Effector memory CD4-positive, alpha-beta T cell (primary cell): Measurements from ENCODE around the gene ARID1A.

Source experiments
- DNase-seq, 3 donors: peaks; one replicate each; pipeline ENCODE4 v3.0.0-alpha.2; 2020
- H3K27ac ChIP-seq: 2 replicates; pipeline ENCODE4 v1.7.0; 2013; ENCODE audit warnings: mild to moderate bottlenecking, low read length, moderate library complexity; ENCODE audit not compliant: insufficient read depth, poor library complexity, severe bottlenecking
- H3K27me3 ChIP-seq: replicated peaks from 2 replicates; pipeline ENCODE4 v1.7.0; 2013; ENCODE audit warnings: mild to moderate bottlenecking, low read length; ENCODE audit not compliant: insufficient read depth, control insufficient read depth, poor library complexity, severe bottlenecking
- H3K36me3 ChIP-seq: 2 replicates; pipeline ENCODE4 v1.7.0; 2013; ENCODE audit warnings: mild to moderate bottlenecking, low read length, moderate library complexity; ENCODE audit not compliant: control insufficient read depth, insufficient read depth
- H3K4me1 ChIP-seq: 2 replicates; pipeline ENCODE4 v1.7.0; 2013; ENCODE audit warnings: low read length, mild to moderate bottlenecking; ENCODE audit not compliant: control insufficient read depth, insufficient read depth, poor library complexity, severe bottlenecking
- H3K4me3 ChIP-seq: 2 replicates; pipeline ENCODE4 v1.7.0; 2013; ENCODE audit warnings: low read length, low read depth, mild to moderate bottlenecking; ENCODE audit not compliant: insufficient read depth, poor library complexity, severe bottlenecking
- H3K9me3 ChIP-seq: 2 replicates; pipeline ENCODE4 v1.7.0; 2013; ENCODE audit warnings: mild to moderate bottlenecking, low read length, moderate library complexity; ENCODE audit not compliant: control insufficient read depth

Gene ARID1A

GRCh38 chr1:26754086-26754874 lies 58.5 kb downstream of the ARID1A start:
- no peak overlapping the region for H3K27ac ChIP-seq
- peaks cover 8% of the 10 kb centered on the region for H3K4me1 ChIP-seq
- no peaks in the 10 kb centered on the region for H3K9me3 ChIP-seq
- DNase-seq, result no peak
- no peaks in the 10 kb centered on the region for H3K27me3 ChIP-seq
- no peak overlapping the region for H3K4me3 ChIP-seq
- peaks cover 54% of the 10 kb centered on the region for H3K36me3 ChIP-seq

GRCh38 chr1:26758358-26758757 lies 62.5 kb downstream of the ARID1A start:
- Histone ChIP-seq H3K36me3 (peaks cover 61% of the 10 kb centered on the region), H3K4me1 (no peaks in the 10 kb centered on the region), H3K9me3 (no peaks in the 10 kb centered on the region), H3K27me3 (no peaks in the 10 kb centered on the region), H3K27ac (no peak overlapping the region), H3K4me3 (no peak overlapping the region)
- no peak for DNase-seq

GRCh38 chr1:26759531-26759930 lies 63.7 kb downstream of the ARID1A start:
- no peak overlapping the region for H3K4me3 ChIP-seq
- no peak for DNase-seq
- H3K9me3 ChIP-seq, result no peaks in the 10 kb centered on the region
- peaks cover 65% of the 10 kb centered on the region for H3K36me3 ChIP-seq
- no peaks in the 10 kb centered on the region for H3K27me3 ChIP-seq
- H3K4me1 ChIP-seq, result no peaks in the 10 kb centered on the region
- H3K27ac ChIP-seq, result no peak overlapping the region

GRCh38 chr1:26761217-26761616 lies 65.4 kb downstream of the ARID1A start:
- peaks cover 76% of the 10 kb centered on the region for H3K36me3 ChIP-seq
- DNase-seq, result no peak
- no peak overlapping the region for H3K4me3 ChIP-seq

GRCh38 chr1:26767714-26768113 lies 71.9 kb downstream of the ARID1A start:
- DNase-seq, result no peak
- peaks cover 93% of the 10 kb centered on the region for H3K36me3 ChIP-seq
- no peaks in the 10 kb centered on the region for H3K4me1 ChIP-seq
- H3K27ac ChIP-seq, result peak overlapping the region; percentile 8
- no peak overlapping the region for H3K4me3 ChIP-seq
- H3K27me3 ChIP-seq, result no peaks in the 10 kb centered on the region
- H3K9me3 ChIP-seq, result no peaks in the 10 kb centered on the region

More at GRCh38 chr1:26761217-26761616, 65.4 kb downstream of the ARID1A start:
- Histone ChIP-seq H3K9me3 (no peaks in the 10 kb centered on the region), H3K27me3 (no peaks in the 10 kb centered on the region), H3K4me1 (no peaks in the 10 kb centered on the region), H3K27ac (no peak overlapping the region)

- H3K4me1 ChIP-seq, result no peaks in the 10 kb centered on the region
- no peak overlapping the region for H3K27ac ChIP-seq
Observed at GRCh38 chr1:26768755-26769154, 72.9 kb downstream of the ARID1A start.

GRCh38 chr1:26771285-26771642 lies 75.4 kb downstream of the ARID1A start:
- Histone ChIP-seq H3K4me1 (no peaks in the 10 kb centered on the region), H3K27ac (no peak overlapping the region), H3K4me3 (no peak overlapping the region), H3K36me3 (peaks cover 96% of the 10 kb centered on the region), H3K9me3 (no peaks in the 10 kb centered on the region), H3K27me3 (no peaks in the 10 kb centered on the region)
- DNase-seq, result no peak

More at GRCh38 chr1:26768755-26769154, 72.9 kb downstream of the ARID1A start:
- H3K9me3 ChIP-seq, result no peaks in the 10 kb centered on the region
- peaks cover 94% of the 10 kb centered on the region for H3K36me3 ChIP-seq
- H3K4me3 ChIP-seq, result no peak overlapping the region
- H3K27me3 ChIP-seq, result no peaks in the 10 kb centered on the region
- no peak for DNase-seq

- H3K4me1 ChIP-seq, result no peaks in the 10 kb centered on the region
- no peak for DNase-seq
Observed at GRCh38 chr1:26771643-26772321, 76.0 kb downstream of the ARID1A start.

GRCh38 chr1:26772687-26773086 lies 76.9 kb downstream of the ARID1A start:
- H3K27ac ChIP-seq, result no peak overlapping the region
- H3K9me3 ChIP-seq, result no peaks in the 10 kb centered on the region
- H3K4me3 ChIP-seq, result no peak overlapping the region
- H3K27me3 ChIP-seq, result no peaks in the 10 kb centered on the region
- no peaks in the 10 kb centered on the region for H3K4me1 ChIP-seq
- peaks cover 96% of the 10 kb centered on the region for H3K36me3 ChIP-seq
- no peak for DNase-seq

More at GRCh38 chr1:26771643-26772321, 76.0 kb downstream of the ARID1A start:
- Histone ChIP-seq H3K27me3 (no peaks in the 10 kb centered on the region), H3K9me3 (no peaks in the 10 kb centered on the region), H3K4me3 (no peak overlapping the region), H3K27ac (no peak overlapping the region), H3K36me3 (peaks cover 96% of the 10 kb centered on the region)

GRCh38 chr1:26774462-26774861 lies 78.6 kb downstream of the ARID1A start:
- no peaks in the 10 kb centered on the region for H3K27me3 ChIP-seq
- no peak for DNase-seq
- no peak overlapping the region for H3K27ac ChIP-seq
- peaks cover 96% of the 10 kb centered on the region for H3K36me3 ChIP-seq
- H3K4me3 ChIP-seq, result no peak overlapping the region
- no peaks in the 10 kb centered on the region for H3K9me3 ChIP-seq
- no peaks in the 10 kb centered on the region for H3K4me1 ChIP-seq
